GM18508 (cell line): Measurements from ENCODE around the gene EXOC6.

ENCODE experiments used
- ATAC-seq: cut with Tn5 transposase; IDR thresholded peaks from one replicate; pipeline ENCODE4 v1.9.1; 2021; ENCODE audit warnings: moderate number of reproducible peaks; ENCODE audit not compliant: insufficient read depth, unreplicated experiment

EXOC6 gene

GRCh38 chr10:93062514-93063143 is 214.3 kb downstream of the EXOC6 start:
- no peak for ATAC-seq

GRCh38 chr10:93063144-93063976 is 215.0 kb downstream of the EXOC6 start:
- no peak for ATAC-seq

GRCh38 chr10:93063977-93064660 is 215.8 kb downstream of the EXOC6 start:
- no peak for ATAC-seq

- no peak for ATAC-seq
Measured at GRCh38 chr10:93064874-93065660, 216.7 kb downstream of the EXOC6 start.

GRCh38 chr10:93065675-93066543 is 217.6 kb downstream of the EXOC6 start:
- ATAC-seq, result no peak

- no peak for ATAC-seq
Measured at GRCh38 chr10:93066544-93066913, 218.2 kb downstream of the EXOC6 start.

- ATAC-seq, result no peak
Measured at GRCh38 chr10:93067443-93068365, 219.4 kb downstream of the EXOC6 start.

- no peak for ATAC-seq
Measured at GRCh38 chr10:93068411-93069244, 220.3 kb downstream of the EXOC6 start.

GRCh38 chr10:93069245-93069561 is 220.9 kb downstream of the EXOC6 start:
- ATAC-seq, result no peak

- no peak for ATAC-seq
Measured at GRCh38 chr10:93070378-93071176, 222.3 kb downstream of the EXOC6 start.

- ATAC-seq, result no peak
Measured at GRCh38 chr10:93071177-93071472, 222.8 kb downstream of the EXOC6 start.

GRCh38 chr10:93071674-93072224 is 223.4 kb downstream of the EXOC6 start:
- no peak for ATAC-seq

GRCh38 chr10:93072225-93072712 is 223.9 kb downstream of the EXOC6 start:
- no peak for ATAC-seq

GRCh38 chr10:93072713-93073538 is 224.6 kb downstream of the EXOC6 start:
- ATAC-seq, result no peak

- ATAC-seq, result no peak
Measured at GRCh38 chr10:93073539-93074146, 225.3 kb downstream of the EXOC6 start, which contains the start of gene CYP26A1. CYP26A1 (plus strand) TSS chr10:93073893; CDS start chr10:93073935, 42 bp downstream.
